GM18870 (cell line): Measurements from ENCODE around the gene ZIC4.

Source experiments
- ATAC-seq: cut with Tn5 transposase; IDR thresholded peaks from one replicate; pipeline ENCODE4 v1.9.1; 2021; ENCODE audit warnings: moderate library complexity; ENCODE audit not compliant: unreplicated experiment

Gene ZIC4

GRCh38 chr3:147406028-147406931, at the start of gene ZIC4:
Gene ZIC4 (minus strand): TSS chr3:147406543. CDS start chr3:147402797, 3,746 bp downstream.
- ATAC-seq, result no peak

GRCh38 chr3:147449669-147450068, 43.3 kb upstream of the ZIC4 start:
- ATAC-seq, result no peak

DNA sequence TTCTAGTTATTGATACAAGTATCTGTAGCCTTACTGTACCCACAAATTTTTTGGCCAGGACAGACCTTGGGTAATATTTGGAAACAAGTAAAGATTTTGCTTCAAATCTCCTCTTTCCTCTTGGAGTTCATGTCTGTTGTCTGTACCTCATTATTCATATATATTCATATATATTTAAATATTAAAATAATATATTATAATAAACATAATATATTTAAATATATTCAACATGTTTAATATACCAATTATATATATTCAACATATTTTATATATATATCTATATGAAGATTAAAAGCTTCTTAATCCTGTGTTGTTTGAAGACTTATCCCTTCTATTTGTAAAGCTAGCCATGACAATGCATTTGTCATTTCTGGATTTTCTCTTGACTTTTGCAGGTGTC, 40.9 kb upstream of the ZIC4 start:
- ATAC-seq, result no peak

- no peak for ATAC-seq
Measured at GRCh38 chr3:147431751-147432150, 25.4 kb upstream of the ZIC4 start.

DNA sequence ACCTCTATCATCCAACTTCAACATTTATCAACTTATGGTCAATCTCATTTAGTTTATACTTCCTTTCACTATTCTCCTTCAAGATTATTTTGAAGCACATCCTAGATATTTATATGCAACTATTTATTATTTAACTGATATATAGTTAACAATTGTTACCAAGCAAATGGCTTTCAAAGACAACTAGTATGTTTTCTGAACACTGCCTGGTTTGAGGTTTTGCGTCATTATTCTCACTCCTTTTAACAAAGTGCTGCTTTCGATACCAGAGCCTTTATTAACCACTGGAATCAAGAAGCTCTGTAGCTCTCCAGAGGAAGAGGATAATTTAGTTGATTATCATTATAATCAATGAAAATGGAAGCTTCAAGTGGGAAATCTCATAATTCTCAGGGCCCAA, 22.4 kb upstream of the ZIC4 start:
- ATAC-seq, result no peak

DNA sequence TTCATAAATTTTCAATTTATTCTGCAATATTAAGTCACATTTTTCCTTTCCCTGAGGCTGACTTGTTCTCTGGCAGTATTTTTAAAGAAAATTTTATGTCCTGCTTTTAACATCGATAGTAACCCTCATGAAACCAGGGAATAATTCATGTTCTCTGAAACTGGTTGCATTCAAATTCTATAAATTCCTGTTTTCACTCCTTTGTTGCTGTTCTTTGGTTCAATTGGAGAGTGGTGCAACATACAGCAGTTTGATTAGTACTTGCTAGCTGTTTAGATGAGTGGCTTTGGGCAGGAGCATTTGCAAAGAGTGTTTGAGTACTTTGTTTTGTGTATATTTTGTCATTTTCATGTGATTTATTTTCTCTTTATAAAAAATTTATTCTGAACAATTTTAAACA, 22.0 kb upstream of the ZIC4 start:
- no peak for ATAC-seq

- no peak for ATAC-seq
Measured at GRCh38 chr3:147427746-147428145, 21.4 kb upstream of the ZIC4 start.

DNA sequence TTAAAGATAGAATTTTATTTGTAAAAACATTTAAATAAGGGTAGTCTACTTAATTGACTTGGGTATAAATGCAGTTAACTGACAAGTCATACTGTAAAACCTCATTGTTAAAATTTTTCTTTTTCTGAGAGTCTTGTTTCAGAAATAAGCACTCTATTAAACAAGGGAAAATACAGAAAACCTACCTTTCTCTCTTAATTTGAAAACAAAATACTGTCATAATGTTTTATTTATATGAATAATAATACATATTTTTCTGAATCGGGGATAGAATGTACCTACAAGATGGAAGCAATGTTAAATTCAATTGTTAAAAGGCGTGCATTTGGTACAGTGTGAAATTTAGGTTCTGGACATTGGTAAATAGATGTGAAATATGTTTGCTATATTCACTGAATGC, 20.6 kb upstream of the ZIC4 start:
- no peak for ATAC-seq

DNA sequence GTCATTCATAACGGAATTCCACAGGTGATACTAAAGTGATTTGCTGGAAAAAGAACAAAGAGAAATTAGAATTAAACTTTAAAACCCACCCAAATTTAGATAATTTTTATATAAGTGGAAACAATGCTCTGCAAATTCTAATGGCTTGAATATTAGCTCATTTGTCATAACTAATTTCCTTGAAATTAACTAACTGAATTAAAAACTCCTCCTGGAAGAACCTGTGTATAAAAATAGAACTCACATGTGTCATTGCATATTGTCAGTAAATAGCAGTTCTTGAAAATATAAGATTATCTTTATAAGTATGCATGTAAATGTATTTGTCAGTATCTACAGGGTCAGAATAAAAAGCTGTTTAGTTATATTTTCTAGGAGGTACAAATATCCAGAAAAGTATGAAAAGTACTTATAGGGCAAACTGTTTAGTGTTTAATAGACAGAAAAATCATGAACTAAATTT, 19.1 kb upstream of the ZIC4 start:
- ATAC-seq, result no peak

GRCh38 chr3:147424581-147425387, 18.4 kb upstream of the ZIC4 start:
- ATAC-seq, result no peak

- ATAC-seq, result no peak
Measured at GRCh38 chr3:147423798-147424580, 17.6 kb upstream of the ZIC4 start.

GRCh38 chr3:147423537-147423797, 17.1 kb upstream of the ZIC4 start:
- ATAC-seq, result no peak

DNA sequence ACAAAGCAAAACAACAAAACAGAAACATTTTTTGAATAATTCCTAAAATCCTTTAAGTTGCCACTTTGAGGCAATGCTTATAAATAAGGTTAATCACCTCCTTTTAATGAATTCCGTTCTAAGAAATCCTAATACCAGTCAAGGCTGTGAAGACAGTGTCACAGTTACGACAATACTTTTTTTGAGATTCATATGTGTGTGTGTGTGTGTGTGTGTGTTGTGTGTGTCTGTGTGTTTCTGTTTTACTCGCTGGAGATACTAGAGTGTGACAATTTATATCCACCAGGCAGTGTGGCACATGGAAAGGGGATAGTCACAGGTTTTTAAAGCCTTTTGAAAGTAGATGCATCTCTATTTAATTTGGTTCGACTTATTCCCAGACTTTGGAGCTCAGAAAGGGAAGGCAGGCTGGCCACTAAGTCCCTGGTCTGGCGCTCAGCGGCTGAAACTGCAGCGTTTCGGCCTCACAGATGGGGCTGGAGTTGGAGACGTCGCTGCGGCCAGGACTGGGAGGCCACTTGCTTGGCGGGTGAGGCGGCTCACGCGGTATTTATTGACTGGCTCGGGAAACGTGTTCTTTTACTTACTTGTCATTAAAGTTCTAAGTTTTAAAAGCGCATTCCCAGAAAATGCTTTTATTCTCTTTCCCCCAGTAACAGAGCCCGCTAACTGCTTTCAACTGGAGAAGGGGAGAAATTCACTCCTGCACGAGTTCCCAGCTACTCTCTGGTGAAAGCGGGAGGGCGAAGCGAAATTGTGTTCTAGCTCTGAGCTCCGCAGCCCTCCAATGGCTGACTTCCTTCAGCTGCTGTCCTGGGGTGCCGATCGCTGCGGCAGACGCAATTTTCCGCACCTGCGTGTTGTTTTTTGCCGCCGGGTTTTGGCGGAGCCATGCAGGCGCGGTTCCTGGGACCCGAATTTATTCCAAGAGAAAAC, 16.5 kb upstream of the ZIC4 start:
- ATAC-seq, result no peak

DNA sequence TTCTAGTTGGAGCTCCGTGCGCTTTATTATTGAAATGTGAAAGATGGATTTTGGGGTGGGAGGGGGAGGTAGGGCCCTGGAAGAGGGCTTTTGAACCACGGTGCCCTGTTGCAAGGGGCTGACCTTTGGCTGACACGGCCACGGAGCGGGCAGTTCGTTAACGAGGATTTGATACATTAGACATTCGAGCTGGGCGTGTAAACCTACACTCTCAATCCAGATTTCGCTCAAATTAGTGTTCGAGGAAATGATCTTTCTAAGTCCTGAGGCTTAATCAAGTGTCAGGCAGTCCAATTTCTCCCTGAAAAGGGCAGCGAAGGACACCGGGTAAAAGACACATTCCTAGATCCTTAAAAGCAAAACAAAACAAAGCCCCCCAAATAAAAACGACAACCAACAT, 15.9 kb upstream of the ZIC4 start:
- no peak for ATAC-seq

DNA sequence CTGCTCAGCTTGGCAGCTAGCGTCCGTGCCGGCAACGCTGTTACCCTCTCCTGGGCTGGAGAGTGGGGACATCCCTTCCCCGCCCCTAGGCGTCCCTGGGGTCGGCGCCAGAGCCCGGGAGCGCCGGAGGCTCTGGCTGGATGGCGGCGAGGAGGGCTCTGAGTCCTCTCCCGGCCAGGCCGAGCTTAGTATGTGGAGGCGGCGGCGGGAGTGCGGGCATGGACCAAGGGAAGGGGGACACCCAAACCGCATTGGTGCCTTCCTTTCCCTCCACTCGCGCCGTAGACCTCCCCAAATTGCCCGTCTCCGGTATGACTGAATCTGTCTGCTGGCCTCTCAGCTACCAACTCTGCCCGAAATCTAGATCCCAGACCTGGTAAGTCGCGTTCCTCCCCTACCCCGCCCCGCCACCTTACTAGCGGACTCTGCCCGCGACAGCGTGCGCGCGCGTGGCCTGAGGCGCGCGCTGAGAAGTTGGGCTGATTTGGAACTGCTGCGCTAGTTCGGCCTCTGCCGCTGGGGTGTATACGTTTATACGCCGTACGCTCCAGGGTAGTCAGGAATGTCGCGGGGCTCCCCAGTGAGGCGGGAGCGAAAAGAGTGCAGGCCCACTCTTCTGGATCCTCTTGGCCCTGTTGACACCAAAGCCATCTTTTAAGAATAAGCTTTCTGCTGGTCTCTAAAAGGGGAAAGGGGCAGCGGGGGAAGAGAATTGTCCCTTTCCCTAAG, 15.0 kb upstream of the ZIC4 start:
- no peak for ATAC-seq

DNA sequence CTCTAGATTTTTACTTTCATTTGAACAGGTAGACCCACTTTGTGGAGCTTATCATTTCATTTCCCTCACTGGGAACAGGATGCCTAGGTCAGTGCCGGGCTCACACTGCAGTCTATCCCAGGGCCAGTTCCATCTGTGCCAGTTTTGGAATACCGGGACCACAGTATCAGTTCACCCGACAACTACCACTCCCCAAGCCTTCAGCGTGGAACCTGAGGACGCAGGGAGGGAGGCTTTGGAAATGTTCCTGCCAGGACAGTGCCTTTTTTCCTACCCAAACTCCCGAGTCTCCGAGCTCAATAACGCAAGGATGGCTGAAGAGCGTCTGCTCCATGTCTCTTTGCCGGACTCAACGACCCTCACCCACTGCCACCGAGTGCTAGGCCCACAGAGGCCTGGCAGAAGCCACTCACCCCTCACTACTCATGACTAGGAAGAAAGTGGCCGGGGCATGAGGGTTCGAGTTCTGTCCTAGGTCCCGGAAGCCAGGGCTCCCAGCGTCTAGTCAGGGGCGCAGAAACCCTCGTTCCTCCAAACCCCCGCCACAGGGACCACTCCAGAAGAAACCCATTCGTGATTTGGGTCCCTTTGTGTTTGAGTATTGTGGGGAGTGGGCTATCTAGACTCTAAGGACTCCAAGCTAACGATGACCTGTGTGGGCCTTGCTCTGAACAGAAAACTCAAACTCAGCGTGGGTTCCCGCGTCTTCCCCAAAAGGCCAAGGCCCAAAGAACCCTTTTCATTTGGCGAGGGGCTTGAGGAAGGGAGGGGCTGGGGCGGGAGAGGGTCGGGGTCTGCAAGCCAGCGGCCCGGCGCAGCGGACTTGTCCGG, 14.2 kb upstream of the ZIC4 start:
- ATAC-seq, result no peak

DNA sequence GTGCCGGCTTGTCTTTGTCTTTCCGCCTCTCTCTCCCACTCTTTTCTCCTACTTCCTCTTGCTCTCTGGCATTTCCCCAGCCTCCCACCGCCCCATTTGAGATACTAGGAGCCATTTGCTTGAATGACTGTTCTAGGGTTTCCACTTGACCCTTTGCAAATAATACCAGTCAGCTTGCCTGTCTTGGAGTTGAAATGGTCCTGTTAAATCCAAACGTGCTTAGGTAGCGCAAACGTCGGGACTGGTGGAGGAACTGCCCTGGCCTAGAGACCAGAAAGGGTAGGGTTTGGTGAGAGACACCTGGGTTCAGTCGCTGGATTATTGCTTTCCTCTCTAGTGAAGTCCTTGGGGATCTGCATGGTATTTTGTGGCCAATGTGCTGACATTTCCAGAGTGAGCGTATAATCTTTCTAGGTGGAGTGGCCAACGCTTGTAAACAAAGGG, 13.5 kb upstream of the ZIC4 start:
- no peak for ATAC-seq

DNA sequence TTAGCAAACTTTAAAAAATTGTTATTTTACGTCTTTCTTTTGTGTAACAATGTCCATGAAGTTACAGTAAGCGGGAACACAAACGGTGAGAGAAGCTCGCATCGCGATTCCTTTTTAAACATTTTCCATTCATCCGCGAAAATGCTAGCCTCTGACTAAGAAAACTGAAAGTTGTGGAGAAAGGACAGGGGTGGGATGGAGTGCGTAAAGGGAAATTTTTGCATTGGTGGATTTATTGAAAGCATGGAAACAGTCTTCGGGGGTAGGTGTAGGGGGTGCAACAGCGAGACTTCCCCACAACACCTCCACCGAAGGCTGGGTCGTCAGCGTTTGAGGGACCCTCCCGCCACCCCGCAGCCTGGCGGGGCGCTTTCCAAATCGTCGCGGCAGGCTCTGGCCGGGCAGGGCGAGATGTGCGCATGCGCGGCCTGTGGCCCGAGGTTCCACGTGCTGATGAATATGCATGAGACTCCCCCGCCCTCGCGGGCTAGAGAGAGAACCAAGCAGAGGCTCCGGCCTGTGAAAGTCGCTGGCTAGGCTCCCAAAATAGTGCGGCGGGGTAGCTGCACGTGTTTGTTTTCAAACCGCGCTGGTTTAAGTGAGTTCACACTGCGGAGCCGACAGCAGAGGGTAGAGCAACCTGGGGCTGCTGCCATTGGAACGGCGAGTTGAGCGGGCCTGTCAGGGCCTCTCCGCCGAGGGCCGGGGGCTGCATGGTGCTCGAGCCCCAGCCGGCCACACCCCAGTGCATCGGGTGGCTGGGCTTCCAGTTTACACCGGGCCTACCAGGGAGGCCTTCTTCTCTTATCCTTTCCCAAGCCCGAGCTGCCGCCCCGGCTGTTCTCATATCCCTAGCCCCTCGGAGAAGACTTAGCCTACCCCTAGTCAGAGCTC, 12.7 kb upstream of the ZIC4 start:
- no peak for ATAC-seq
